ENCODE data around the gene ADAM12.

DNA sequence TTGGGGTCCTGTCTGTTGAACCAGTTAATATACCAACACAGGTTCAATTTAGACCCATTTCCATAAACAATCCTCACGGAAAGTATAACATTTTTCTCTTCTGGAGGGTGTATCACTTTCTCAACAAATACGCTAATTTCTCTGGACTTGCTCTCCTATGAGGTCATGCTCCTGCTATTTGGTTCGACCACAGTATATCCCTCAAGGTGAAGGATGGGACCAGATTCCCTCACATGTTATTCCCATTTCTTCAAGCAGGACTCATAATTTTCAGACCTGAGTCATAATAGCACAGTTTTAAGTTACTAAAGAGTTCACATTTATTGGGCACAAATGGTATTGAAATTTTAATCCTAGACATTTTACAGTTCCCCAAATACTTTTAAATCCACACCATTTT is 57.2 kb downstream of the ADAM12 start:
- TF ChIP-seq YY1 (IDR thresholded peaks at IDR 0.05; ENCODE audit: insufficient read depth, insufficient read length) (no peak), SUZ12 (IDR thresholded peaks at IDR 0.05; ENCODE audit: extremely low read depth, insufficient read depth, insufficient read length) (no peak), ZNF274 (IDR thresholded peaks at IDR 0.05; ENCODE audit: low read depth, low read length) (no peak)

Measured in NT2/D1 (cell line).